IPS-NIHi11 (cell line): ENCODE results near the gene PRR3.
A peak's percentile ranks its signal among the peaks of the same experiment; 100 is the strongest.

Source experiments
- DNase-seq: peaks from one replicate; pipeline ENCODE4 v3.0.0; 2012; ENCODE audit warnings: mixed read lengths, low spot score

Gene PRR3

DNA sequence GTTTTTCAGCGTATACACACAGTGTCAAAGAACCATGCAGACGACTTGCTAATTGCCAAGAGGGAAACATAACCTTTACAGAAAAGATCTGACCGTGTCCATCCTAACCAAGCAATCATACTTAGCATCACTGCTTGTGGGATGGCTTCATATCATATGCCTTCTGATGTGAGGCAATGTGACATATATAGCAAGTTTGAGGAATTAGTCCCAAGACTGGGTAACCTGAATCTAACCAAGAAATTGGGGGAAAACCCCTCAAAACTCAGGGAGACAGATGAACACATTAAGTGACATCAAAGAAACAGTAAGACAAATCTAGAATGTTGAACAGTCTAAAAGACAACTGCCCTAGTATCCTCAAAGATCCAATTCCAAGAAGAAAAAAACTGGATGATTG is 19.2 kb upstream of the PRR3 start:
- DNase-seq = no peak

DNA sequence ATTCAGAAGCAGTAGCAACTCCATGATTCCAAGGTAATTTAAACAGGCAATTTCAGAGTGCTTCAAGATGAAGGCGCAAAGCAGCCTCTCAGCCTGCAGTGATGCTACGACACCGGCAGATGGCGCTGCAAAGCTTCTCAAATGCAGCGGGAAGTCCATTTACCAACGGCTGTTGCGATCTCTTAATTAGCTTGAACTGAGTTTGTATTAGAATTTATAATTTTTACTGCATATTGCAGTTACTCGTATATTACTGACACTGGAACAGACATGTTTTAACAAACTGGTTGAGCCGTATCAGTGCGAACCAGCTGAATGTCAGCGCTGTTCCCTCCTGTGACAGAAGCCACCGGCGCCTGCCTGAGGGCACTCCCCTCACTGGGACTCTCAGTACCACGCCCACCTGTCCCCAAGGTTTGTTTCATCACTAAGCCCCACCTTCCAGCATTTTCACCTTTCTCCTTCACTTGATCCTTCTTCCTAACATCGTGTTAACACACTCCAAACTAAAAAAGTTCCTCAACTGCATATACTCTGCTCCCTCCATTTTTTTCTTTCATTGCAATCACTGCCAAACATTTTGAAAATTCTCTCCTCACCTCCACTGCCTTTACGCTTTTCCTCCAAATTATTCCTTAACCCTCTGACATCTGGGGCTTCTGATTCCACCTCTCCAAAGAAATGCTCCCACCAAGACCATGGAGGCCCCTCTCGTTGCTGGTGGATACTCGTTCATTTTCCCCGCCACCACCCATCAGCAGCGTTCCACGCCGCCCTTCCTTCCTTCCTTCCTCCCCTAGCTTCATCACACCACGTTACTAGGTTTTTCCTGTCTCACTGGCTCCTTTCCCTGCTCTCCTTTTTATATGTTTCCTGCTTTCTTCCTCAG is 15.3 kb upstream of the PRR3 start:
- peak; percentile 81 for DNase-seq

DNA sequence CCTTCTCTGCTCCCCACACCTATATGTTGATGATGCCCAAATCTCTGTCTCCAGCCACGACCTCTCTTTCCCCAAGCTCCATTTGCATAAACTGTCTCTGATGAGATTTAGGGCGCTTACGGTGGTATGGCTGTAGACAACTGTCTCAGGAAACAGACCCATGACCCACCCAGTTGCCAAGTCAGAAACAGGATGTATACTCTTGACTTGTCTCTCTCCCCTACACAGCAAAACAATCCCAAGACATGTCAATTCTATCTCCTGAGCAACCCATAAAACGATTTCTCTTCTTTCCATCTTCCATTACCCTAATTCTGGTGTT is 14.7 kb upstream of the PRR3 start:
- no peak for DNase-seq

DNA sequence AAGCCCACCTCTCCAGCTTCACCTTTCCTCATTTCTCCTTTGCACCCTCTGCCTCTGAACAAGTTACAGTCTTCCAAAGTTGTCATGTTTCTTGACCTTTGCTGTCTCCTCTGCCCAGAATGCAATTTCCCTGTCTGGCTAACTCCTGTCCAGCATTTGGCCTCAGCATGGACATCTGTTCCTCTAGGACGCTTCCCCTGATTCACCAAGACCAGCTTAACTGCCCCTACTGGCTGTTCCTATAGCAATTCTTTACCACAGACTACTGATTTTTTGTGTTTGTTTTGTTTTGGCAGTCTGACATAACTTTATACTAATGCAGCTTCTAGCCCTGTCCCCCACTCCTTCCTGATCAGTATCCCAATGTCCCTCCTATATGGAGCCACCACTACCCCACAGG is 14.2 kb upstream of the PRR3 start:
- DNase-seq = no peak

DNA sequence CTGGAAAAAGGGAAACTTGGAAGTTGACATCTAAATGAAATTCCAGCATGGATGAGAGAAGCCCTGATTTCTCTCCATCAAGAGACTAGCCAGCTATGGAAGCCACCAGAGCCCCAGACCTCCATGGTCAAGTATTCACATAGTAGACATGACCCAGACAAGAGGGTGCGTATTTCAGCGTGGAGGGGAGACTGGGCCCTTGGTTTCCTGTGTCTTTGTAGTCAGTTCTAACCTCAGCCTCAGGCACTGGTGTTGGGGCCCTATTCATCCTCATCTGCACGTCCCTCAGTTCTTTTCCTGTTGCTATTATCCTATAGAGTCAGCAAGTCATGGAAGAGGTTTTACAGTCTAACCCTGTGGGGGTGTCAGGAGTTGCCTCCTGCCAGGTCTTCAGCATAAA is 13.3 kb upstream of the PRR3 start:
- no peak for DNase-seq

DNA sequence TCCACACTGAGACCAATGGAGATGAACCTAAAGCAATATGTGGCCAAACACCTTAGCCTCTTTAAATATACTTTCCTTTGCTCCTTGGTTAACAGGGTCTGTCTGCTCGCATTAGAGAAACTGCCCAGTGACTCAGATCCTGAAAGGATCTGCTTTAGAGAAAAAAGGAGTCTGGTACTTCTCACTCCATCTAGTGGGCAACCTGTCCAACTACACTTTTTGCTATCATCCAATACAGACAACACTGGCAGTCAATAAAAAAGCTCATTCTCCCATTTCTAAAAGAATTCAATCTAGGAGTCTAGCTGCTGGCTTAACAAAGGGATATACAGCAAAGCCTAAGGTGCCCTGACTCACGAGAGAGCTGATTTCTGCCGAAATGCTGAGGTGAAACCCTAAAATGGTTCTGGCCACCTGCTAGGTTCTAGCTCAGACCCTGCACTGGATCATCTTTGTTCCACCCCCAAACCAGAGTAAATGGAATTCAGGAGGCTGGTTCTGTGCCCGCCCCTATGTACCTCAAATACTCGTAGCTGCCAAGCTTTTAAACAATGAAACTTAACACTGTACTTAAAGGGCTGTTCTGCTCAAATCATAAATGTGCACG is 12.3 kb upstream of the PRR3 start:
- DNase-seq = peak; percentile 47

DNA sequence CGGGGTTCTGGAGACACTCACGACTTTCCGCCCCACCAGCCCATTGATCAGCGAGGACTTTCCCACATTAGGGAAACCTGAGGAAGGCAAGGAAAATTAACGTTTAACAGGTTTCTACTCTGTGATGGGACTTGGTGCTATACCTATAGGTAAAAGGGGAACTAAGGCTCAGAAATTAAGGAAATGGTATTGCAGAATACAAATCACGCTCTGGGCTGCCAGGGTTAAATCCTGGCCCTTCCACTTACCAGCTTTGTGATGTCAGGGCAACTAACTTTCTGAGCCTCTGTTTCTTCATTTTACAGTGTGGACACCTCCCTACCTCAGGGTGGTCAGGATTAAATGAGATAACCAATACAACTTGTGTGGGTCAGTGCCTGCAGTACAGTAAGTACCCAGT is 9.6 kb upstream of the PRR3 start:
- no peak for DNase-seq

DNA sequence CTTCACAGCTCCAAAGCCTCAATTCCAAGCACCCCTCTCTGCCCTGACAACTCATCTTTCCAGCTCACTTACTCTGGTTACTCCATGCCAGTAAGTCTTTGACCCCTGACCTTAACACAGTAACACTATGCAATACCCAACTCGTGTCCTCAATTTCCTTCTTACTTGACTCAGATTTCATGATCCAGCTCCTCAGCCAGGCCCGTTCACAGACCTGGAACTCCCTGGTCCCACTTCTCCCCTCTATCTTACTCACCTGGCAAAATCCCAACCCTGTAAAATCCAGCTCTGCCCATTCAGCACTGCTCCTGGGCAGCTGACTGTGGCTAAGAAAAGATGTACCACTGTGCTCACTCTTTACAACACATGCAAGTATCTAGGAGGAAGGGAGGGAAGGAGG is 8.7 kb upstream of the PRR3 start:
- DNase-seq = no peak

DNA sequence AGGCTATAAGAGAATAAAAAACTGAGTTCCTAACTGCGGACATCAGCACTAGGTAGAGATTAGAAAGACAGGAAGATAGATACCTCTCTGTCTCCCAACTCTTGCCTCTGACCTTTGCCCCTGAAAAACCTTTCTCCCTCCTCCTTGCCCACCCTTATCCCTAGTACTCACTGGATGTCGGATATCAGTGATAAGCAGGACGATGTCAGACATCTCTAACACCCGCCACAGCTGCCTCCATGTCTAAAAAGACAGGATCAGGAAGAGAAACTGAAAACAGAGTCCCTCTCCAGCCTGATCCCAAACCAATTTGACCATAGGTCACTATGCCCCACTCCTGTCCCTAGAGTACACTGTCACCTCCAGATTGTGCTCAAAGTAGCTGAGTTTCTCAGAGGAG is 2.7 kb upstream of the PRR3 start:
- DNase-seq = no peak

DNA sequence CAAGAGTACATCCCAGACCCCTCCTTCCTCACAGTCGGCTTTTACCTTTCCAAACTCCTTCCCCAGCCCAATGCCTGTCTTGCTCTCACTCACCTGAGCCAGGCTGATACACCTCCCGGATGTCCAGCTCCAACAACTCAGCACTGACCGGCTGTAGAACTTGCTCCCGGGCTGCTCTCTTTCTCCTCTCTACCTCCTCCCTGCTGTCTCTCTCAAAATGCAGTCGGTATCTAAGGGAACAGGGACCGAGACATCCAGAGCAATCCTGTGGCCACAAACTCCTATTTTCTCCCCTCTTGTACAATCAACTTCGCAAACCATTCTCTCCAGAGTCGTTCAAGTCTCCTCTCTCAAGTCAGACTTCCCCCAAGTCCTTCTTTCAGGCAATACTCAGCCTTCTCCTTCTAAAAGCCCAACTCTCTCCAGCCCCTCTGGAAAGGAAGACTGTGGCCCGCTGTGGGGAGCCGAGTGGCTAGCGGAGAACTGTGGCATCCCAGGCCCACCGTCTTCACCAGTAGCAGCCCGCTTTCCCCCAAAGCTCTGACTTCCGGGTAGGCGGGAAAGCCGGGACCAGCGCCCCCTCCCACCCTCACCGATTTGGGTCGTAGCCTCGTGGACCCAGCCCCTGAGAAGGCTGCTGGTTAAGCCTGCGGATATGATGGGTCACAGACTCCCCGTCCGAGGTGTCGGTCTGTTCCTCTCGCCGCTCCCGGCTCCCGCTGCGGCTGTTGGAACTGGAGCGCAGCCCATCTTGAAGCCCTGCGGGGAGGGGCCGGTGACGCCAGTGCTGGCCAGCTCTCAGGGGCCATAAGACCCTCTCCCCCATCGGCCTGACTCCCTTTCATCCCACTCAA is 1.9 kb upstream of the PRR3 start:
- peak; percentile 72 for DNase-seq

DNA sequence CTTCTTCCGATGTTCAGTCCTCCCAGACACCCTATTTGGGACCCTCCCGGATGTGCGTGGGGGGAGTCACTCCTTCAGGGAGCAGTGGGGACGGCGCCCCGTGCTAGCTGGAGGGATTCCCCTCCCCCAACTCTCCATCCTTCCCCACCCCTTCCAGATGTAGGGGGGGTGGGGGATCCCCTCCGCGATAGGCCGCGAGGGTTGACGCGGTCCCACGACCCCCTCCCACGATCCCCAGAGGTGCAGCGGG is 1.4 kb upstream of the PRR3 start:
- no peak for DNase-seq

DNA sequence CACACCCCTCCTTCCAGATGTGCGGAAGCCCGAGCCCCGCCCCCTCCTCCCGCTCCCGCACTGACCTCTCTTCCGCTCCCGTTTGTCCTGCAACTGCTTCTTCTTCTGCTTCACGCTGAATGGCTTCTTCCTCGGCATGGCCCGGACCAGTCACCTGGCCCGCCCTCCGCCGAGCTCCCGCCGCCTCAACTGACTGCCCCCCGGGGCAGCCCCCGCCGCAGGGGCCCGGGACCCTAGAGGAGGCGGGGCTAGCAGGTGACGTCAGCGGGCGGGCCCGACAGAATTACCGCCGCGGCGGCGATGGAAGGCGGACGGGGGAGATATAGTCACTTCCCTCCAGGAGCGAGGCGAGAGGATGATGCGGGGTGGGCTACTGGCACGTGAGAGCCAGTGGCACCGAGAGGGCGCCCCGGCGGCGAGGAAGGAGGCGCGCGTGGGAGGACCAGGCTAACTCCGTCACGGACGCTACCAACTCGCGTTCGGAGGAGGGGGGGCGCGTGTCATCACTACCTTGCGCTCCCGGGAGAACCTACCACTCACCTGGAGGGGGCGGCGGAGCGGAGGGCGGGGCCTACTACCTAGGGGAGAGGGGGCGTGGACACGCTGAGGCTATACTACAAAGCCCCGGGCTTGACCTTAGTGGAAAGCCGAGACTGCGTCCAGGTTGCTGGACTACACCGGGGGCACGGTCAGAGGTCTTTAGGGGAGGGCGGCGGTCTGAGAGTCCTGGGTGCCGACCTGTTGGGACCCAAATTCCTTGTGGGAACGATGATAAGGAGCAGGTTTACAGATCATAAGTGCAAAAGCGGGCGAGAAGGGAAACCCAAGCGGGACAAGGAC is 809 bp upstream of the PRR3 start, which contains the start of gene GNL1:
TSS of gene GNL1 (minus strand) at position 424 of the 840 bp plus-strand sequence. CDS start at position 138, 286 bp downstream.
- peak; percentile 93 for DNase-seq

DNA sequence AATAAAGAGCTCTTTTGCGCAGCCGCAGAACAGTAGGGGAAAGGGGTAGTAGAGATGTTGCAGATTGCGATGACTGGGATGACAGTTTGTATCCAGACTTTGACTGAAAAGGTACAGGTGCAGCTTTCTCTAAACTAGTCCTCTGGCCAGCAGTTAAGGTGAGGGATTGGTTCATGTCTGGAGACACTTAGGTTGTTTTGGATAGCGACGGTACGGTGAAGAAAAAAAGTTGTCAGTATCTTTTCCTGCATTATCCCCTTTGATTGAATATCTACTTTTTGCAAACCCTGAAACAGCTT is 537 bp downstream of the PRR3 start:
- DNase-seq = no peak

DNA sequence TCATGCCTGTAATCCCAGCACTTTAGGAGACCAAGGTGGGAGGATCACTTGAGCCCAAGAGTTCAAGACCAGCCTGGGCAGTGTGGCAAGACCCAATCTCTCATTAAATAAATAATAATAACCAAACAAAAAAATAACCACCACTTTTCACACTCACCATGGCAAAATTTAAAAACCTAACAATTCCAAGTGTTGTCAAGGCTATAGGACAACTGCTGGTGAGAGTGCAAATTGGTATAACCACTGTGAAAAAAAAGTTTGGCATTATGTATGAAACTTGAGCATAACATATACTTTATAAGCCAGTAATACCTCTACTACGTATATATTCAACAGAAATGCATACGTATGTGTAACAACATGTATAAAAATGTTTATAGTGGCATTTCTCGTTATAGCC is 3.8 kb downstream of the PRR3 start:
- no peak for DNase-seq

DNA sequence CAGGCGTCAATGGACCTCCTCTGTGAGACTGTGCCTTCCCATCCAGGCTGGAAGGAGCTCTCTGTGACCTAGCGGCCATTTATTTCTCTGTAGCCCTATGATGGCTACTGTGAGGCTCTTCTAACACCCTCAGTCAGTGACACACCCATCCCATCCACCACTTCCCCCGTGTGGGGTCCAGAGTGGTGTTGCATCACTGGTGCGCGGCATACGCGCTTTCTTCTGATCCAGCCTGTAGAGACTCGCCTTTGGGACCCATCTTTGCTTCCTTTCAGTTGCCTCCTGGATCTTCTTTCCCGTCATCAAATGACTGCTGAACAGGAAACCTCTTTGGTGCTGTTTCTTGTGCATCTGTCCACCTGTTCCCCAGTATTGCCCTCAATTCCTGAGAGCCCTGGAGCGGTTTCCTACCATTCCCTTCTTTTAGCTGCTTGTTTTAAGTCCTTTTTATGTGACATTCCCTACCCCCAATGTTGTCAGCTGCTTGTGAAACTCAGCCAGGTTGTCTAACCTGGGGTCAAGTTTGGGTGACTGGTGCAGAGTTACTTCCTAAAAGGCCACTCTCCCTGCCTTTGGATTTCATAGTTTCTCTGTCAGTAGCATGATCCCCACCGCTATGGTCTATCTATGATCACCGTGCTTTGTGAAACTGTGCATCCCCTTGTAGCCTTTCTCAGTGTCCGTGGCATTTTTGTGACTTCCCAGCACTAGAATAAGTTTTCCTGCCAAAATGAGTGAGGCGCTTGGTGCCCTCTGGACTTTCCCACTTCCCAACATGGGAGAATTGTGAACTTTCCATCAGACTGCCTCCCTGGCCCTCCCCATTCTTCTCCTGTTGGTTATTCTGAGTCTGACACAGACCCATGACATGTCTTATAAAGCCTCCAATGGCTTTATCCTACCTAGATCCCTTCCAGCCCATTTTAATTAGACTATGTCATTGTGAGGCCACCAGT is 5.7 kb downstream of the PRR3 start:
- DNase-seq = no peak

DNA sequence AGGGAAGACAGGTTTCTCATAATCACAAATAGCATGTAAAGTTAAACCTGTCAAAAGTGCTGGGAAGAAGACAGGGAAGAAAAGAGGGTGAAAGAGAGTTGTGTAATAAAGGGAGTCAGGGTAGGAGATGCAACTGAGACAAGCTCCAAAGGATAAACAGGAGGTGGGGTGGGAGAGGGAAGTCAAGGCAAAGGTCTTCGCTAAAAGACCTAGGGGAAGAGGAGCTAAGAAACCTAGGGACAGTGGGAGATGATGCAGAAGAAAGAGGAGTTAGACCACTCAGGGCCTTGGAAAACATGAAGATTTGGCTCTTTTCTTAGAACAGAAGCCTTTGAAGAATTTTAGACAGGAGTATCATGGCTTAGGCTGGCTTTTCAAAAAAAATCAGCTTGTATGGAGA is 7.0 kb downstream of the PRR3 start:
- DNase-seq = no peak

DNA sequence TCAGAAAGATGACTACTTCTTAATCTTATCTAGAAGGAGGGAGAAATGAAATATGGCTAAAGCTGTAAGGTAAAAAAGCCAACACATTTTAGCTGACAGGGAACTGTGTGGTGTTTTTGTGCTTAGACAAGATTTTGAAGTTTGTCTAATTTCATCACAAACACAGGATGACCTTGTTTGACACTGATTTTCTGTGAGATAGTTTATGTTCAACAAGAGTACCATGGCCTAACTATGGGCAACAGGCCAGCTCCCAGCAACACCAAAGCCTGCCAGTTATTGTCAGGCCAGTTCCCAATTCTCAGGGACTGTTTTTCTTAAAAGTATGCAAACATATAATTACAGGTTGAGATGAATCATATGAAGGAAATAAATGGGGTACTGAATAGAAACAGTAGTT is 8.7 kb downstream of the PRR3 start:
- DNase-seq = no peak

DNA sequence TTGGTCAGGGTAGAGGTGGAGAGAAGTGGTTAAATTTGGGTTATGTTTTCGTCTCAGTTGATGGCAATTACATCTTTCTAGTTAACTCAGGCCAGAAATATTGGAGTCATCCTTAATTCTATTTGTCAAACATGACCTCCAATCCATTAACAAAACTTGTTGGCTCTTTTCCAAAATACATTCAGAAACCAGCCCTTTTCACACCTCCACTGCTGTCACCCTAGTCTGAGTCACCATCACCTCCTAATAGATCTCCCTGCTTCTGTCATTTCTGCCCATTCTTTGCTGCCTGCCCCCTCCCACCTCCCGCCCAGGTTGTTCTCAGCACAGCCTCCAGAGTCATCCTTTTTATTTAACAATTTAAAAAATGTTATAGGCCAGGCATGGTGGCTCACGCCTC is 11.2 kb downstream of the PRR3 start:
- no peak for DNase-seq

DNA sequence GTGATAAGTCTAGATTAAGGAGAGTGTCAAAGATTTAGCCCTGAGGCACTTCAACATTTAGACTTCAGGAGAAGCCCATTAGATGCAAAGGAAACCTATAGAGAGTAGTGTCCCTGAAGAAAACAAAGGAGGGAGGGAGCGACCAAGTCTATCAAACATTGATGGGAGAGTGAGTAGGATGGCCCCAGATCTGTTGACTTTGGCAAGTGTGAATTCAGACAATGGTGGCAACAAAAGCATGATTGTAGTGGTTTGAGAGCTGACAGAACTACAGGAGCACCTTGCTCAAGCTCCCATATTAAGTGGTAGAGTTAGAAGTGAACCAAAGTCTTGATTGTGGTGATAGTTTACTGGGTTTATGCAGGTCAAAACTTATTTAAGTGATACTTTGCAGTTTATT is 13.2 kb downstream of the PRR3 start:
- no peak for DNase-seq

DNA sequence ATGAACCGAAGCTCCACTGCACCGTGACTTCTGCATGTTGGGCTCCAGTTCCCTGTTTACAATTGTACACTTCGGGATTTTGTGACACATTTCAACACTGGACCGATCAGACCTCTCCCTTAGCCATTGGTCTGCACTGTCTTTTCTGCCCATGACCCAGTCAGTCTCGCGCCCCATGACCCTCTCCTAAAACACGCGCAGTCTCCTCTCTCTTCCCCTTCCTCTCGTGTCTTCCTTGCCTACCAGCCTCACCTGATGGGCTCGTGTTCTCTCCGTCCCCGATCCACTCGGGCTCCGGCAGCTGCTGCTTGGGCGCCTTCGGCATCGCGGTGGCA is 13.6 kb downstream of the PRR3 start:
- no peak for DNase-seq

DNA sequence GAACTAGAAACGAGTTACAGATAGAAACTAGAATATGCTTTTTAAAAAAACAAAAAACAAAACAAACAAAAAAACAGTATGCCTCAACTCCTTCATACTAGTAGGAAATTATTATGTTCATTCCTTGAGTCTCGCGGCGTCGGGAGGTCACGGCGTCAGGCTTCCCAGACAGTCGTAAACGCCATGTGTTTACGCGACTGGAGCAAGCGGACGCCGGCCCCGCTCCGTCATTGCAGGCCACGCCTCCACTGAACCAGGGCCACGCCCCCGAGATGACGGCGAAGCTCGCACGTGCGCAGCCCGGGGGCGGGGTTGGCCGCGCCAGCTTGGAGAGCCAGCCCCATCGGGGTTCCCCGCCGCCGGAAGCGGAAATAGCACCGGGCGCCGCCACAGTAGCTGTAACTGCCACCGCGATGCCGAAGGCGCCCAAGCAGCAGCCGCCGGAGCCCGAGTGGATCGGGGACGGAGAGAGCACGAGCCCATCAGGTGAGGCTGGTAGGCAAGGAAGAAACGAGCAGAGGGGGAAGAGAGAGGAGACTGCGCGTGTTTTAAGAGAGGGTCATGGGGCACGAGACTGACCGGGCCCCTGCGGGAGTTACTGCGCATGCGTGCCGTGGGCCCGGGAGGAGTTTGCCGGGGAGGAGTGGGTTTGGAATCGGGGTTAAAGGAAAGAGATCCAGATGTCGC is 14.1 kb downstream of the PRR3 start, which contains the start of gene ABCF1:
TSS of gene ABCF1 (plus strand) at position 368 of the 687 bp plus-strand sequence. CDS start at position 414, 46 bp downstream.
- DNase-seq = peak; percentile 99
